HAP-1 (cell line): ENCODE results near the gene PLD4.
"Not testable (repeated sequence)": the region's sequence is repeated elsewhere in the genome, so short reads cannot be mapped to it uniquely, and the experiment has no call there.

Experiments used
- DNase-seq, 2 experiments: peaks; one replicate each; pipeline ENCODE4 v3.0.0-alpha.2; 2016 to 2020; ENCODE audit warnings: low spot score in 2 of 2
- H3K27me3 ChIP-seq: fragments of 250-450 bp; sonication (Bioruptor Pico); 2 replicates; pipeline ENCODE4 v1.5.1; 2020; ENCODE audit warnings: low read depth, mild to moderate bottlenecking, moderate library complexity
- H3K36me3 ChIP-seq: fragments of 250-450 bp; sonication (Bioruptor Pico); replicated peaks from 2 replicates; pipeline ENCODE4 v1.5.1; 2020; ENCODE audit warnings: mild to moderate bottlenecking
- H3K4me1 ChIP-seq: fragments of 250-450 bp; sonication (Bioruptor Pico); 2 replicates; pipeline ENCODE4 v1.5.1; 2020; ENCODE audit warnings: mild to moderate bottlenecking
- H3K4me3 ChIP-seq: fragments of 250-450 bp; sonication (Bioruptor Pico); 2 replicates; pipeline ENCODE4 v1.5.1; 2020; ENCODE audit warnings: mild to moderate bottlenecking, moderate library complexity
- H3K9me3 ChIP-seq: fragments of 250-450 bp; sonication (Bioruptor Pico); 2 replicates; pipeline ENCODE4 v1.5.1; 2020; ENCODE audit warnings: mild to moderate bottlenecking, moderate library complexity
- in situ Hi-C: fragments of 300-500 bp; cut with MboI; formaldehyde crosslinking; loops from 3 replicates; pipeline ENCODE4 v1.14.3; 2020; ENCODE audit warnings: low sequenced_read_pairs, inconsistent platforms, mixed read lengths

PLD4 gene

GRCh38 chr14:104941508-104942365 lies 17.1 kb downstream of the PLD4 start:
- H3K36me3 ChIP-seq = no peaks in the 10 kb centered on the region
- H3K4me1 ChIP-seq = no peaks in the 10 kb centered on the region
- DNase-seq = no peak
- in situ Hi-C loops = no loop called here
- no peak overlapping the region for H3K4me3 ChIP-seq
- peaks cover 39% of the 10 kb centered on the region for H3K27me3 ChIP-seq
- no peaks in the 10 kb centered on the region for H3K9me3 ChIP-seq

DNA sequence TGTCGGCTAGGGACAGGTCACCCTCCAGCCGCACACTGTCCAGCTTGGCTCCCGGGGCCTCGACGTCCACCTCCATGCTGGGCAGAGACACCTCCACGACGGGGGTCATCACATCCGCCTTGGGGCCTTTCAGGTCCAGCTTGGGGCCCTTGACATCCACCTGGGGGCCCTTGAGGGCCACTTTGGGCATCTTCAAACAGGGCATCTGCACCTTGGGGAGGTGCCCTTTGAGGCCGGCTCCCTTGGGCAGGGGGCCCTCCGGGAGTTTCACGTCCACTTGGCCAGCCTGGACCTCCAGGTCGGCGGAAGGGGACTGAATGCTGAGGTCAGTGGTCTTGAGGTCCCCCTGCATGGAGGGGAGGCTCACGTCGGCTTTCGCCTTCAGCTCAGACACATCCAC lies 17.9 kb downstream of the PLD4 start:
- H3K27me3 ChIP-seq = peaks cover 32% of the 10 kb centered on the region
- in situ Hi-C loops = no loop called here
- no peak overlapping the region for H3K4me3 ChIP-seq
- H3K9me3 ChIP-seq = no peaks in the 10 kb centered on the region
- DNase-seq = no peak
- H3K4me1 ChIP-seq = no peaks in the 10 kb centered on the region
- no peaks in the 10 kb centered on the region for H3K36me3 ChIP-seq

- H3K4me3 ChIP-seq, DNase-seq, H3K9me3 ChIP-seq, in situ Hi-C loops, H3K36me3 ChIP-seq, H3K4me1 ChIP-seq: not testable (repeated sequence)
- peaks cover 26% of the 10 kb centered on the region for H3K27me3 ChIP-seq
These were observed 18.7 kb downstream of the PLD4 start for GRCh38 chr14:104943216-104944015.

DNA sequence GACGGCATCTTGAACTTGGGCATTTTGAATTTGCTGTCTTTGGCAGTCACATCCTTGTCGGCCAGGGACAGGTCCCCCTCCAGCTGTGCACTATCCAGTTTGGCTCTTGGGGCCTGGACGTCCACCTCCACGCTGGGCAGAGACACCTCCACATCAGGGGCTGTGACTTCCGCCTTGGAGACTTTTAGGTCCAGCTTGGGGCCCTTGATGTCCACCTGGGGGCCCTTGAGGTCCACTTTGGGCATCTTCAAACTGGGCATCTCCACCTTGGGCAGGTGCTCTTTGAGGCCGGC lies 19.3 kb downstream of the PLD4 start:
- H3K4me3 ChIP-seq, H3K36me3 ChIP-seq, H3K9me3 ChIP-seq, DNase-seq, in situ Hi-C loops, H3K4me1 ChIP-seq: not testable (repeated sequence)
- peaks cover 21% of the 10 kb centered on the region for H3K27me3 ChIP-seq

DNA sequence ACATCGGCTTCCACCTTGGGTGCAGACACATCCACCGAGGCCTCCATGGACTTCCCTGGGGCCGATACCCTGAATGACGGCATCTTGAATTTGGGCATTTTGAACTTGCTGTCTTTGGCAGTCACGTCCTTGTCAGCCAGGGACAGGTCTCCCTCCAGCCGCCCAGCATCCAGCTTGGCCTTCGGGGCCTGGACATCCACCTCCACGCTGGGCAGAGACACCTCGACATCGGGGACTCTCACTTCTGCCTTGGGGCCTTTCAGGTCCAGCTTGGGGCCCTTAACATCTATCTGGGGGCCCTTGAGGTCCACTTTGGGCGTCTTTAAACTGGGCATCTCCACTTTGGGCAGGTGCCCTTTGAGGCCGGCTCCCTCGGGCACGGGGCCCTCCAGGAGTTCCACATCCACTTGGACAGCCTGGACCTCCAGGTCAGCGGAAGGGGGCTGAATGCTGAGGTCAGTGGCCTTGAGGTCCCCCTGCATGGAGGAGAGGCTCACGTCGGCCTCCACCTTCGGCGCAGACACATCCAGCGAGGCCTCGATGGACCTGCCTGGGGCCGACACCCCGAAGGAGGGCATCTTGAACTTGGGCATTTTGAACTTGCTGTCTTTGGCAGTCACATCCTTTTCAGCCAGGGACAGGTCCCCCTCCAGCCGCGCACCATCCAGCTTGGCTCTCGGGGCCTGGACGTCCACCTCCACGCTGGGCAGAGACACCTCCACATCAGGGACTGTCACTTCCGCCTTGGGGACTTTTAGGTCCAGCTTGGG lies 19.9 kb downstream of the PLD4 start:
- peaks cover 14% of the 10 kb centered on the region for H3K27me3 ChIP-seq
- H3K4me3 ChIP-seq, H3K36me3 ChIP-seq, DNase-seq, H3K4me1 ChIP-seq, in situ Hi-C loops, H3K9me3 ChIP-seq: not testable (repeated sequence)

DNA sequence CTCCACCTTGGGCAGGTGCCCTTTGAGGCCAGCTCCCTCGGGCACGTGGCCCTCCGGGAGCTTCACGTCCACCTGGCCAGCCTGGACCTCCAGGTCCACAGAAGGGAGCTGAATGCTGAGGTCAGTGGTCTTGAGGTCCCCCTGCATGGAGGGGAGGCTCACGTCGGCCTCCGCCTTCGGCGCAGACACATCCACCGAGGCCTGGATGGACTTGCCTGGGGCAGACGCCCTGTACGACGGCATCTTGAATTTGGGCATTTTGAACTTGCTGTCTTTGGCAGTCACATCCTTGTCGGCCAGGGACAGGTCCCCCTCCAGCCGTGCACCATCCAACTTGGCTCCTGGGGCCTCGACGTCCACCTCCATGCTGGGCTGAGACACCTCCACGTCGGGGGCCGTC lies 20.6 kb downstream of the PLD4 start:
- H3K4me3 ChIP-seq, H3K9me3 ChIP-seq, in situ Hi-C loops, H3K27me3 ChIP-seq, H3K36me3 ChIP-seq, H3K4me1 ChIP-seq, DNase-seq: not testable (repeated sequence)

DNA sequence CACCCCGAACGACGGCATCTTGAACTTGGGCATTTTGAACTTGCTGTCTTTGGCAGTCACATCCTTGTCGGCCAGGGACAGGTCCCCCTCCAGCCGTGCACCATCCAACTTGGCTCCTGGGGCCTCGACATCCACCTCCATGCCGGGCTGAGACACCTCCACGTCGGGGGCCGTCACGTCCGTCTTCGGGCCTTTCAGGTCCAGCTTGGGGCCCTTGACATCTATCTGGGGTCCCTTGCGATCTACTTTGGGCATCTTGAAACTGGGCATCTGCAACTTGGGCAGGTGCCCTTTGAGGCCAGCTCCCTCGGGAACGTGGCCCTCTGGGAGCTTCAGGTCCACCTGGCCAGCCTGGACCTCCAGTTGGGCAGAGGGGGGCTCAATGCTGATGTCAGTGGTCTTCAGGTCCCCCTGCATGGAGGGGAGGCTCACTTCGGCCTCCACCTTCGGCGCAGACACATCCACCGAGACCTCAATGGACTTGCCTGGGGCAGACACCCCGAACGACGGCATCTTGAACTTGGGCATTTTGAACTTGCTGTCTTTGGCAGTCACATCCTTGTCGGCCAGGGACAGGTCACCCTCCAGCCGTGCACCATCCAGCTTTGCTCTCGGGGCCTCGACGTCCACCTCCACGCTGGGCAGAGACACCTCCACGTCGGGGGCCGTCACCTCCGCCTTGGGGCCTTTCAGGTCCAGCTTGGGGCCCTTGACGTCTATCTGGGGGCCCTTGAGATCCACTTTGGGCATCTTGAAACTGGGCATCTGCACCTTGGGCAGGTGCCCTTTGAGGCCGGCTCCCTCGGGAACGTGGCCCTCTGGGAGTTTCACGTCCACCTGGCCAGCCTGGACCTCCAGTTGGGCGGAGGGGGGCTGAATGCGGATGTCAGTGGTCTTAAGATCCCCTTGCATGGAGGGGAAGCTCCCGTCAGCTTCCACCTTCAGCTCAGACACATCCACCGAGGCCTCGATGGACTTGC lies 21.6 kb downstream of the PLD4 start:
- in situ Hi-C loops, DNase-seq, H3K4me3 ChIP-seq, H3K4me1 ChIP-seq, H3K27me3 ChIP-seq, H3K36me3 ChIP-seq, H3K9me3 ChIP-seq: not testable (repeated sequence)

GRCh38 chr14:104947201-104947600 lies 22.5 kb downstream of the PLD4 start:
- in situ Hi-C loops, DNase-seq: not testable (repeated sequence)

GRCh38 chr14:104947881-104948735 lies 23.4 kb downstream of the PLD4 start:
- H3K9me3 ChIP-seq, H3K36me3 ChIP-seq, in situ Hi-C loops, H3K4me1 ChIP-seq, DNase-seq, H3K4me3 ChIP-seq, H3K27me3 ChIP-seq: not testable (repeated sequence)

More at GRCh38 chr14:104947201-104947600, 22.5 kb downstream of the PLD4 start:
- not testable (repeated sequence) for H3K27me3 ChIP-seq, H3K36me3 ChIP-seq, H3K9me3 ChIP-seq, H3K4me1 ChIP-seq, H3K4me3 ChIP-seq

DNA sequence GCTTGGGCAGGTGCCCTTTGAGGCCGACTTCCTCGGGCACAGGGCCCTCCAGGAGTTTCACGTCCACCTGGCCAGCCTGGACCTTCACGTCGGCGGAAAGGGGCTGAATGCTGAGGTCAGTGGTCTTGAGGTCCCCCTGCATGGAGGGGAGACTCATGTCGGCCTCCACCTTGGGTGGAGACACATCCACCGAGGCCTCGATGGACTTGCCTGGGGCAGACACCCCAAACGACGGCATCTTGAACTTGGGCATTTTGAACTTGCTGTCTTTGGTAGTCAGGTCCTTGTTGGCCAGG lies 24.0 kb downstream of the PLD4 start:
- H3K36me3 ChIP-seq = no peaks in the 10 kb centered on the region
- in situ Hi-C loops = no loop called here
- H3K27me3 ChIP-seq = no peaks in the 10 kb centered on the region
- H3K4me1 ChIP-seq = no peaks in the 10 kb centered on the region
- DNase-seq = no peak
- no peak overlapping the region for H3K4me3 ChIP-seq
- H3K9me3 ChIP-seq = no peaks in the 10 kb centered on the region

DNA sequence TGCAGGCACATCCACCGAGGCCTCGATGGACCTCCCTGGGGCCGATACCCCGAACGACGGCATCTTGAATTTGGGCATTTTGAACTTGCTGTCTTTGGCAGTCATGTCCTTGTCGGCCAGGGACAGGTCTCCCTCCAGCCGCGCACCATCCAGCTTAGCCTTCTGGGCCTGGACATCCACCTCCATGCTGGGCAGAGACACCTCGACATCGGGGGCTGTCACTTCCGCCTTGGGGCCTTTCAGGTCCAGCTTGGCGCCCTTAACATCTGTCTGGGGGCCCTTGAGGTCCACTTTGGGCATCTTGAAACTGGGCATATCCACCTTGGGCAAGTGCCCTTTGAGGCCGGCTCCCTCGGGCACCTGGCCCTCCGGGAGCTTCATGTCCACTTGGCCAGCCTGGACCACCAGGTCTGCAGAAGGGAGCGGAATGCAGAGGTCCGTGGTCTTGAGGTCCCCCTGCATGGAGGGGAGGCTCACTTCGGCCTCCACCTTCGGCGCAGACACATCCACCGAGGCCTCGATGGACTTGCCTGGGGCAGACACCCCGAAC lies 24.8 kb downstream of the PLD4 start:
- H3K9me3 ChIP-seq, H3K27me3 ChIP-seq, H3K36me3 ChIP-seq, in situ Hi-C loops, H3K4me1 ChIP-seq, H3K4me3 ChIP-seq, DNase-seq: not testable (repeated sequence)

GRCh38 chr14:104950021-104950420 lies 25.3 kb downstream of the PLD4 start:
- DNase-seq = no peak
- no peak overlapping the region for H3K4me3 ChIP-seq
- no peaks in the 10 kb centered on the region for H3K36me3 ChIP-seq
- 0 out of 2 replicates have a peak, but pooled peaks cover 2% of the 10 kb centered on the region for H3K27me3 ChIP-seq
- H3K4me1 ChIP-seq = no peaks in the 10 kb centered on the region
- no peaks in the 10 kb centered on the region for H3K9me3 ChIP-seq
- in situ Hi-C loops = no loop called here
